Hepatocyte (in vitro differentiated cells): ENCODE measurements around the gene CEP126.

ENCODE experiments used
- CTCF ChIP-seq: fragments of 200-600 bp; sonication (generic); IDR thresholded peaks from 2 replicates; pipeline ENCODE4 v1.5.1; 2016; ENCODE audit warnings: antibody characterized with exemption, mild to moderate bottlenecking; ENCODE audit not compliant: poor library complexity
- EZH2 ChIP-seq: fragments of 200-600 bp; sonication (generic); IDR thresholded peaks from 2 replicates; pipeline ENCODE4 v1.6.1; 2016; ENCODE audit warnings: antibody characterized with exemption, mild to moderate bottlenecking, borderline replicate concordance
- EZH2phosphoT487 ChIP-seq: fragments of 200-600 bp; sonication (generic); IDR thresholded peaks from one replicate; pipeline ENCODE4 v1.6.1; 2018; ENCODE audit warnings: antibody characterized with exemption, mild to moderate bottlenecking, low read depth, moderate library complexity; ENCODE audit not compliant: unreplicated experiment, severe bottlenecking

- TF ChIP-seq CTCF (no peak), EZH2 (no peak), EZH2phosphoT487 (no peak)
Observed at GRCh38 chr11:102026217-102026616, 111.4 kb downstream of the CEP126 start.
